Measurements from ENCODE around the gene IMPG1.
A peak's percentile ranks its signal among the peaks of the same experiment; 100 is the strongest.
"Not testable (repeated sequence)": the region's sequence is repeated elsewhere in the genome, so short reads cannot be mapped to it uniquely, and the experiment has no call there.

IMPG1 gene

DNA sequence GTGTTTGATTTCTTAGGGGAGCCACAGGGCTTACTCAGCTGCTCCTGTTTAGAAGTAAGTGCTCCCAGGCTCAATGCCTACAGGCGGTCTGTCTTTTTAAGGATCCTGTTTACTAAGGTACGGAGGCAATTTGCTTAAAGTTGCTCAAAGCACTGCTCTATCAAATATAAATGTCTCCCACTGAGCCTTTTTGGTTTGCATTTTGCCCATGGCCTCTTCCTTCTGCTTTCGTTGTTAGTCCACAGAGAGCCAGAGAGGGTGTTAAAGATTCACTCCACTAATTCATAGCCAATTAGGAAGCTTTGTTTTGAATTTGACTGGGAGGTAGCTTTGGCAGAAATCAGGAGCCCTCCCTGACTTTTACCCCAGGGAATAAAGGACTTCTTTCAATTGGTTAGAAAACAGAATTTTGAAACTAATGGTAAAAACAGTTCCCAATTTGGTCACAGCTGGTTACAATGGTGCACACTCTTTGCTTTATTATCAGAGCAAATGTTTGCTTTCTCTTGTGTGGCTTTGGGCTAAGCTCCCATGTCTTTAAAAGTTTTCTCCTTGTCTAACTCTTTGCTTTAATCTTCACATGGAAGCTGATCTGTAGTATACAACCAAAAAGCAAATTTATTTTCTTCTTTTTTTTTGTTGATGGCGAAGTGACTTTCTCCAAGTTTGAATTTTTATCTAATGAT lies 126.2 kb downstream of the IMPG1 start:
- DNase-seq = no peak

DNA sequence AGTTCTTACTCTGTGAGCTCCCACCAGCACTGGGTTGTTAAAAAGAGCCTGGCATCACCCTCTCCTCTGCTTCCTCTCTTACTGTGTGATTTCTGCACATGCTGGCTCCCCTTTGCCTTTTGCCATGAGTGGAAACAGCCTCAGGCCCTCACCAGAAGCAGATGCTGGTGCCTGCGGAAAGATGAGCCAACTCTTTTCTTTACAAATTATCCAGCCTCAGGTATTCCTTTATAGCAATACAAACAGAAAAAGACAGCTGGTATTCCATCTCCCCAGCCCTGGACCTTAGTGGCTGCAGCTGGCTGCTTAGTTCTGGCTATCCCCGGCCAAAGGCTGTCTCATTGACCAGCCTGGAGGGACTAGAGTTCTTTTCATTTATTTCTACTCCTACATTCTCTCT lies 129.1 kb downstream of the IMPG1 start:
- DNase-seq = no peak

- no peak for DNase-seq
Measured at GRCh38 chr6:75941509-75941908, 131.0 kb downstream of the IMPG1 start.

GRCh38 chr6:75940564-75940963 lies 131.9 kb downstream of the IMPG1 start:
- no peak for DNase-seq

- no peak for DNase-seq
Measured at GRCh38 chr6:75937846-75938245, 134.6 kb downstream of the IMPG1 start.

GRCh38 chr6:75936682-75937081 lies 135.8 kb downstream of the IMPG1 start:
- DNase-seq = no peak

DNA sequence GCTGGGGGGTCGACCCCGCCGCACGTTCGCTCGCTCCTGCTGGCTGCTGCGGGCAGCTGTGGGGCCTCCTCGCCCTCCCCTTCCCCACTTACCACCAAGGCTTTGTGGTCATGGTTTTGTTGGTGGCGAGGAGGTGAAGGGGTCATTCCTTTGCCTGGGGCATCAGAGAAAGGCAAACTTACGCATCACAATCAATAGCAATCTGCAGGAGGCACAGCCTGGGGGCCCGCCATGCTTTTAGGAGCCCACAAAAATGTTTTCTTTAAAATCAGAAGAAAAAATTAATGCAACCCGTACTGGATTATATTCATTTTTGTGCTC lies 137.0 kb downstream of the IMPG1 start:
- no peak for DNase-seq

DNA sequence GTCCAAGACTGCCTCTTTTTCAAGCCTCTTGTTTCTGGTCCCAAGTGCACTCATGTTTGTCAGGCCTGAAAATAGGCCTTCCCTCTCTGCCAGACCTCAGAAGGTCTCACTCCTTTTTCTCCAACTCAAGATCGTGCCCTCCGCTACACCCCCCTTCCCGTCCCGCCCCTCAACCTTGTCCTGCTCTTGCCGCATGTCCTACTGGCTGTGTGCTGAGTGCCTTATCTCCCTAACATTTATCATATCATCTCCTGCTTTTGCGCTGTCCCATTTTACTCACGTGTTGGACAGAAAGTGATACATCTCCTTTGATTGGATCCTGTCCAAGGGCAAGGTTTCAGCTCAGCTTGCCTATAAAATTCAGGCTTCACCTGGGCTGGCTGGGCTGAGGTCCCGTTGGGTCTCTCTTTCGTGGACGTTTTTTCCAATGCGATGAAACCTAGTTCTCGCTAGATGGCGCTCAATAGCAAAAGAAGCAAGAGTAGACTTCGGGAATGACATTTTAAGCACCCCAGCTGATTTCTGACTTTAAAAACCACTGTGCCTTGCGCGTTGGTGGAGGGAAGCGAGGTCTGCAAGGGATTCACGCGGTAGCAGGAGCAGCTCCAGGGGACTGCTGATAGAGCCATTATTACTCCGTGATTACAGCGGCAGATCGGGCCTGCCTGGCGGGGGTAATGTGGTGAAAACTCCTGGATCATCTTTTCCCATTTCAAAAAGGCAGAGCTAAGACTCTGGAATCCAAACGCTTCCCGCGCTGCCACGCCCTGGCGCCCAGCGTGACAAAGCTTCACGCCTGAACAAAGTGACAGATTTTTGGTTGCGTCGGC lies 137.6 kb downstream of the IMPG1 start:
- peak; percentile 45 to 63 for DNase-seq

- no peak for DNase-seq
Measured at GRCh38 chr6:75933387-75933975, 139.0 kb downstream of the IMPG1 start.

DNA sequence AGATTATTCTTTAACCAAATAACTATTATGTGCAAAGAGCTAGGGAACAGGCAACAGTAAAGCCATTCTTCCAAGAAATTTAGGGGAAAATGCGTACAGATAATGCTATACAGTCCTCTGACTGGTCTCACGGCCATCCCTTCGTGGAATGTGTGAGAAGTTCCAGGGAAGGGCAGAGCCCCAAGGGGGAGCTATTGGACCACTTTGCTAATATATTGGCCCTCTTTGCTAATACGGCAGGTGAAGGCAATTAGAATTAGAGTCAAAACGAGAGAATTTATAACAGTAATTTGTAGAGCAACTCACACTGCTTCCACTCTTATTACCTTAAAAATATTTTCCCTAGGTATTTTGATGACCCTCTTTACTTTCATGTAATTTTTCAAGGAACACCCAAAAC lies 140.4 kb downstream of the IMPG1 start:
- no peak for DNase-seq

DNA sequence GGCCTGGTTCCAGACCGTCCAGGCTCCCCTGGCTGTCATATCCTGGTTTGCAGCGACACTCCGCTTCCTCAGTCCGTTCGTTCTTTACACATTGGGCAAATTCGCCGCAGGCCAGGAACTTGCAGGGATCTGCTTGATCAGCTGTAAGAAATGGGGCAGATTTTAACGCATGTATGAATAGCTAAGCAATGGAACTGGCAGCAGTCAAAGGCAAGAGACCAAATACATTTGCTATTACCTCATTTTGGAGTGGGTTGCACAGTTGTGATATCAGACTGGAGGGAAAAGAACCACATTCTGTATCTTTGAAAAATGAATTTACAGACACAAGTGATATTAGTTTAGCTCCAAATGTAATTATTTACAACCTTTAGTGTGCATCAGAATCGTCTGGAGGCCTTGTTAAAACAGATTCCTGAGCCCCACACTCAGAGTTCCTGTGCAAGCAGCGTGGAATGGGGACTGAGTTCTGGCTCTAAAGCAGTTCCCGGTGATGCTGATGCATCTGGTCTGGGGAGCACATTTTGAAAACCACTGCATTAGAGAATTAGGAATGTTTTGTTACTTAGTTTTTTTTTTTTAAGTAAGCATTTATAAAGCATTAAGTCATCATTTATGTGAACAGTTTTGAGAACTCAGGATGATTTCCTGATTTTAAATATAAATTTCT lies 141.3 kb downstream of the IMPG1 start:
- no peak for DNase-seq

DNA sequence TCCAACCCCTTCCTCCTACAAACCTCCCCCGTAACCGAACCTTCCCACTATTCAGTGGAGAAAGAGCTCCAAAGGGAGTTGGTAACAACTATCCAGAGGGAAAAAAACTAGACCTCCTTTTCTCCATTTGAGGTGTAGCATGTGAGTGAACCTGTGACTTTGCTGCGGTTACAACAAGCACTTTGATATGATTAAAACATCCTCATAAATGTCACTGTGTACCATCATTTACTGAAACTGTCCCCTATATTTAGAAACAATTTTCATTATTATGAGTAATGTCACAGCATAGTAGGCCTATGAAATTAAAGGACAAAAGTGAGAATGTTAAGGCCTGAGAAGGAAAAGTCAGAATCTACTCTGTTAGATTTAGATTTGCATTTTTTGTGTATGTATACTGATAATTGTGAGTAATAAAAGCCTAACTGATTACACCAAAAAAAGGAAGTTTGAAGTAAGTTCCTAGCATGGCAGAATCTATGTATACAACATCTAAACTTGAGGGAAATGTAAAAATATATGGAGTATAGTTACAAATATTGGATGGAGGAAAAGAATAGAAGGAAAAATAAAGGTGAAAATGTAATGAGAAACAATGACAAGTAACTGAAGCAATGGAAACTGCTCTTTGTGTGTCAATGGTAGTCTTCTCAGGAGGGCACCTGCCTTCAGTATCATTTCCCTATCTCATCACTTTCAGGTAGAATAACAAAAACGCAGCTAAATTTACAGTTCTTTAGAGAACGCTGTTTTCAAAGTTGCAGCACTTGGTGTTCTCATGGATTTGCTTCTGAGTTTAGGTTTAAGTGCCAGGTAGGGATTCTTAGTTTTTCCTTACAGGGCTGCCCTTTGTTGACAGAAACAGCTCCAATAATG lies 145.9 kb downstream of the IMPG1 start:
- DNase-seq = no peak

DNA sequence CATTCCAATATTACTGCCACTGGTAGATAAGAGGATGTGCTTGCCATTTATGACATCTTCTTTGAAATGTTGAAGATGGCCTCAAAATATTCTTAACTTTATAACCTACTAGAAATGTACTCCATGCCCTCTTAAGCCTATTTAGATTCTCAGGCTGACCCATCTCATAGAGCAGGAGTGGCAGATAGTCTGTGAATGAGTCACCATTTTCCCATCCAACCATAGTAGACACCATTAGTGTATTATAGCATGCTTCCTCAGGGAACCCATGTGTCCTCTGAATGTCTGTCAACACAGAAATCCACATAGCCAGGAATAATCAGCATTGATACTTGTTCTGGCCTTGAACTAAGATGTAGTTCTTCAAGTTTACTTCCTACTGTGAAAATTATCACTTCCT lies 150.2 kb downstream of the IMPG1 start:
- DNase-seq = no peak

DNA sequence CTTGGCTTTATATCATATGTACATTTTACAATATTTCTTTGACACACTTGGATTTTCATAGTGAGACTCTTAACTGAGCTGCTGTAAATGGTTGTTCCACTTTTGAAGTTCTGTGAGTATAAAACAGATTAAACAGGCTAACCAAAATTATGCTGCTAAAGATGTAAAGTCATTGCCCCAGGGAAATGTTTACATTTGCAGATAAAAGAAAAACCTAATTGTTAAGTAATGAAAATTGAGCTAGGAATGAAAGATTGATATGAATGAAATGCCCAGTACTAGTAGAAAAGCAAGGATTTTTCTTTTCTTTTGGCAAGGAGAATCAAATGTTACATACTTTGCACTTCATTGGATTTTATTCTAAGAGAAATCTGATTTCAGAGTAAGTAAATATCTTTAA lies 159.4 kb downstream of the IMPG1 start:
- no peak for DNase-seq

DNA sequence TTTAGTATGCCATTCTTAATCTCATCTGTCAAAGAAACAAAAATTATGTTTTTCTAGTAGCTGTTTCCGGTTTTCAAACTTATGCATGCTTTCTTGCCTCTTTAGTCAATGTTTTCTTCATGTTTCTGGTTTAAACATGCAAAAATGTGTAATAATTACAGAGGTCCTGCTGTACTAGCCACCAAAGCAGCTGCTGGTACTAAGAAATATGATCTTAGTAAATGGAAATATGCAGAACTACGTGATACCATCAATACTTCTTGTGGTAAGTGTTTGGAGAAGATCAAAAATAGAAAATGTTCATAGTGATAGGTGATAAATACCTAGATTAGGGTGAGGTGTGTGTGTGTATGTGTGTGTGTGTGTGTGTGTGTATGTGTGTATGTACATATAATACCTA lies 165.0 kb downstream of the IMPG1 start:
- no peak for DNase-seq

GRCh38 chr6:75906871-75907270 lies 165.6 kb downstream of the IMPG1 start:
- DNase-seq = no peak

DNA sequence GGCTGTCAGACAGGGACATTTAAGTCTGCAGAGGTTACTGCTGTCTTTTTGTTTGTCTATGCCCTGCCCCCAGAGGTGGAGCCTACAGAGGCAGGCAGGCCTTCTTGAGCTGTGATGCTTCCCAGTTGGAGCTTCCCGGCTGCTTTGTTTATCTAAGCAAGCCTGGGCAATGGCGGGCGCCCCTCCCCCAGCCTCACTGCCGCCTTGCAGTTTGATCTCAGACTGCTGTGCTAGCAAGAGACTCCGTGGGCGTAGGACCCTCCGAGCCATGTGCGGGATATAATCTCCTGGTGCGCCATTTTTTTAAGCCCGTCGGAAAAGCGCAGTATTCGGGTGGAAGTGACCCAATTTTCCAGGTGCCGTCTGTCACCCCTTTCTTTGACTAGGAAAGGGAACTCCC lies 167.3 kb downstream of the IMPG1 start:
- not testable (repeated sequence) for DNase-seq

GRCh38 chr6:75900216-75900615 lies 172.2 kb downstream of the IMPG1 start:
- not testable (repeated sequence) for DNase-seq

- DNase-seq = no peak
Measured at GRCh38 chr6:75896526-75896925, 175.9 kb downstream of the IMPG1 start.

GRCh38 chr6:75893776-75894152 lies 178.7 kb downstream of the IMPG1 start:
- DNase-seq = no peak

DNA sequence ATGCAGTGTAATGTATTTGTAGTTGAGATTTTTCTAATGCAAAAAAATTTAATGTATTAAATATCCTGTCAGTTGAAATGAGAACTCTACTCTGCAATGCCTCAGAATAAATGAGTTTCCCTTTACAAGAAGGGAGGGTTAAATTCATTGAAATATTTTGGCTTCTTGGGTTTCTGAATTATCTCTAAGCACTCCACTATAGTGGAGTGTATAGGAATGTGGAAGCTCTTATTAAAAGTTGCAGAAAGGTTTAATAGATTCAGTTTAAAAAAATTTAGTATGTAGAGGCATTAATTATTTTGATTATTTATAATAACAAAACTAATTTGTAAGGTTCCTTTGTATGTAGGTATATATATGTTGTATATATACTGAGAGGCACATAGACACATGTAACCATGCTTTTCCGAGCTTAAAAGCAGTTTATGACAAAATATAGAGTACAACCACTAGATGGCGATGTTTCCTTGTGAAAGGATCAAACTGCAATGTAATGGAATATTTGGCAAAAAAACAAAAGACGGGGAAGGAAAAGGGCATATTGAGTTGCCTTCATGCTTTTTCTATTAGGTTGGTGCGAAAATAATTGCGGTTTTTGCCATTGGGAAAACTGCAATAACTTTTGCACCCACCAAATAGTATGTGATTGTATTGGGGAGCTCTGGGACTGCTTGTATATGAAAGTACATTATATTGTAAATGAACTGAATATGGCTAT lies 179.2 kb downstream of the IMPG1 start:
- DNase-seq = peak; percentile 15 to 71

DNA sequence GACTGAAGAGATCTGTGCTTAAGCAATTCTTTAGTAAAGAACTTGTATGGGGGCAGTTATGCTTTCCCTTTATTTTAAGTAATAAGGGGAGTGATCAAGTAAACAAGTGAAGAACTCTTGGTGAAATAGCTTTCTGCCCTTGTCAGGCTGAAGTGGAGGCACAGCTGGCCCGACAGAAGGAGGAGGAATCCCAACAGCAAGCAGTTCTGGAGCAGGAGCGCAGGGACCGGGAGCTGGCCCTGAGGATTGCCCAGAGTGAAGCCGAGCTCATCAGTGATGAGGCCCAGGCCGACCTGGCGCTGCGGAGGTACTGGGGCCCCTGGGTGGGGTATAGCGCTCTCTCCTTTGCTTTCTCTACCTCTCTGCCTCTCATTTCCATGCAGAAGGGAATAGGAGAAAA lies 180.1 kb downstream of the IMPG1 start:
- no peak for DNase-seq

Data from inflammatory macrophage treated with lipopolysaccharide for 1 hour (primary cell).